Peyer's patch (tissue), 4 donors: ENCODE data around the gene ZKSCAN5.

ENCODE experiments used
- POLR2A ChIP-seq, 2 donors: fragments of 450-650 bp; IDR thresholded peaks; one replicate each; pipeline ENCODE4 v1.5.1; 2017; ENCODE audit warnings: antibody characterized with exemption in 2 of 2, mild to moderate bottlenecking in 2 of 2, moderate library complexity in 2 of 2
- TF ChIP-seq, protein P1 (sequence below), 6 experiments: fragments of 450-650 bp in 4 of 6; fragments of 200-600 bp in 2 of 6; sonication (generic) in 1 of 6; IDR thresholded peaks; one replicate each; pipeline ENCODE4 v1.5.1; 2017 to 2019; ENCODE audit warnings: antibody characterized with exemption in 6 of 6, mild to moderate bottlenecking in 3 of 6, moderate library complexity in 1 of 6

DNA sequence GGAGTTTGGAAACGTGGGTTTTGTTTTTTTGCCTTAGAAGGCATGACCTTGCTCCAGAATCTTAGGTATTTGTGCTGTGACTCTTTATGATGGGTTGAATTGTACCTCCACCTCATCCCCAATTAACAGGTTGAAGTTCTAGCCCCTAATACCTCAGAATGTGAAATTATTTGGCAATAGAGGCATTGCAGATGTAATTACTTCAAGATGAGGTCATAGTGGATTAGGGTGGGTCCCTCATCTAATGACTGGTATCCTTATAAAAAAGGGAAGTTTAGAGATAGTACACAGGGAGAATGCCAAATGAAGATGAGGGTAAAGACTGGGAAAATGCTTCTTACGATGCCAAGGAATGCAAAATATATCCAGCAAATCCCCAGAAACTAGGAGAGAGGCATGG lies 50.5 kb downstream of the ZKSCAN5 start:
- TF ChIP-seq, protein P1, sequence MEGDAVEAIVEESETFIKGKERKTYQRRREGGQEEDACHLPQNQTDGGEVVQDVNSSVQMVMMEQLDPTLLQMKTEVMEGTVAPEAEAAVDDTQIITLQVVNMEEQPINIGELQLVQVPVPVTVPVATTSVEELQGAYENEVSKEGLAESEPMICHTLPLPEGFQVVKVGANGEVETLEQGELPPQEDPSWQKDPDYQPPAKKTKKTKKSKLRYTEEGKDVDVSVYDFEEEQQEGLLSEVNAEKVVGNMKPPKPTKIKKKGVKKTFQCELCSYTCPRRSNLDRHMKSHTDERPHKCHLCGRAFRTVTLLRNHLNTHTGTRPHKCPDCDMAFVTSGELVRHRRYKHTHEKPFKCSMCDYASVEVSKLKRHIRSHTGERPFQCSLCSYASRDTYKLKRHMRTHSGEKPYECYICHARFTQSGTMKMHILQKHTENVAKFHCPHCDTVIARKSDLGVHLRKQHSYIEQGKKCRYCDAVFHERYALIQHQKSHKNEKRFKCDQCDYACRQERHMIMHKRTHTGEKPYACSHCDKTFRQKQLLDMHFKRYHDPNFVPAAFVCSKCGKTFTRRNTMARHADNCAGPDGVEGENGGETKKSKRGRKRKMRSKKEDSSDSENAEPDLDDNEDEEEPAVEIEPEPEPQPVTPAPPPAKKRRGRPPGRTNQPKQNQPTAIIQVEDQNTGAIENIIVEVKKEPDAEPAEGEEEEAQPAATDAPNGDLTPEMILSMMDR (IDR thresholded peaks at IDR 0.05): no peak
- no peak for TF ChIP-seq POLR2A (IDR thresholded peaks at IDR 0.05)
